UCSD-AML1 (cell line): ENCODE measurements around the gene LRP11.
"Not testable (repeated sequence)": the region's sequence is repeated elsewhere in the genome, so short reads cannot be mapped to it uniquely, and the experiment has no call there.

ENCODE experiments used
- DNase-seq: peaks from one replicate; lab custom pipeline; 2025; ENCODE audit not compliant: unreplicated experiment; lab: John Stamatoyannopoulos, UW

LRP11 gene

GRCh38 chr6:149852180-149852579 is 12.0 kb downstream of the LRP11 start:
- DNase-seq = peak; percentile 32

- DNase-seq = no peak
Observed at GRCh38 chr6:149851461-149852110, 12.6 kb downstream of the LRP11 start.

GRCh38 chr6:149848343-149848742 is 15.8 kb downstream of the LRP11 start:
- not testable (repeated sequence) for DNase-seq

GRCh38 chr6:149847939-149848267 is 16.3 kb downstream of the LRP11 start:
- DNase-seq = no peak

- DNase-seq = no peak
Observed at GRCh38 chr6:149846321-149846720, 17.8 kb downstream of the LRP11 start.

- no peak for DNase-seq
Observed at GRCh38 chr6:149845549-149845948, 18.6 kb downstream of the LRP11 start.

GRCh38 chr6:149844480-149844879 is 19.7 kb downstream of the LRP11 start:
- no peak for DNase-seq

GRCh38 chr6:149844036-149844435 is 20.1 kb downstream of the LRP11 start:
- not testable (repeated sequence) for DNase-seq

- DNase-seq = no peak
Observed at GRCh38 chr6:149843051-149843633, 21.0 kb downstream of the LRP11 start.

GRCh38 chr6:149842331-149842730 is 21.8 kb downstream of the LRP11 start:
- DNase-seq = no peak

- peak; percentile 56 for DNase-seq
Observed at GRCh38 chr6:149840345-149841075, 23.6 kb downstream of the LRP11 start.

GRCh38 chr6:149834513-149835481 is 29.4 kb downstream of the LRP11 start:
- peak; percentile 22 for DNase-seq

GRCh38 chr6:149833651-149834050 is 30.5 kb downstream of the LRP11 start:
- no peak for DNase-seq

GRCh38 chr6:149831308-149831820 is 32.8 kb downstream of the LRP11 start:
- no peak for DNase-seq

- DNase-seq = no peak
Observed at GRCh38 chr6:149830731-149831307, 33.3 kb downstream of the LRP11 start.

- no peak for DNase-seq
Observed at GRCh38 chr6:149825292-149825691, 38.9 kb downstream of the LRP11 start.

- DNase-seq = no peak
Observed at GRCh38 chr6:149823013-149823412, 41.1 kb downstream of the LRP11 start.

- DNase-seq = no peak
Observed at GRCh38 chr6:149821492-149821891, 42.7 kb downstream of the LRP11 start.

GRCh38 chr6:149820506-149820905 is 43.7 kb downstream of the LRP11 start:
- no peak for DNase-seq

GRCh38 chr6:149815788-149816187 is 48.4 kb downstream of the LRP11 start:
- no peak for DNase-seq

- DNase-seq = no peak
Observed at GRCh38 chr6:149813351-149813750, 50.8 kb downstream of the LRP11 start.
